ENCODE data around the gene FAM168A.

FAM168A gene

GRCh38 chr11:73637012-73637411 lies 39.1 kb upstream of the FAM168A start:
- H3K4me3 ChIP-seq (ENCODE audit: low read length): no peak overlapping the region
- DNase-seq (ENCODE audit: low read depth): no peak
- TF ChIP-seq CTCF (IDR thresholded peaks at IDR 0.05; ENCODE audit: insufficient read depth, low read depth, low read length, missing control alignments): no peak

GRCh38 chr11:73636249-73636648 lies 38.3 kb upstream of the FAM168A start:
- no peak overlapping the region for H3K4me3 ChIP-seq (ENCODE audit: low read length)
- TF ChIP-seq CTCF (IDR thresholded peaks at IDR 0.05; ENCODE audit: insufficient read depth, low read depth, low read length, missing control alignments): no peak
- DNase-seq (ENCODE audit: low read depth): no peak

- DNase-seq (ENCODE audit: low read depth): no peak
- no peak overlapping the region for H3K4me3 ChIP-seq (ENCODE audit: low read length)
- no peak for TF ChIP-seq CTCF (IDR thresholded peaks at IDR 0.05; ENCODE audit: insufficient read depth, low read depth, low read length, missing control alignments)
Measured at GRCh38 chr11:73635721-73636120, 37.8 kb upstream of the FAM168A start.

GRCh38 chr11:73633999-73634398 lies 36.1 kb upstream of the FAM168A start:
- TF ChIP-seq CTCF (IDR thresholded peaks at IDR 0.05; ENCODE audit: insufficient read depth, low read depth, low read length, missing control alignments): no peak
- no peak overlapping the region for H3K4me3 ChIP-seq (ENCODE audit: low read length)
- no peak for DNase-seq (ENCODE audit: low read depth)

- H3K4me3 ChIP-seq (ENCODE audit: low read length): no peak overlapping the region
- DNase-seq (ENCODE audit: low read depth): no peak
- no peak for TF ChIP-seq CTCF (IDR thresholded peaks at IDR 0.05; ENCODE audit: insufficient read depth, low read depth, low read length, missing control alignments)
Measured at GRCh38 chr11:73632996-73633395, 35.1 kb upstream of the FAM168A start.

GRCh38 chr11:73629907-73630306 lies 32.0 kb upstream of the FAM168A start:
- no peak for DNase-seq (ENCODE audit: low read depth)
- H3K4me3 ChIP-seq (ENCODE audit: low read length): no peak overlapping the region
- TF ChIP-seq CTCF (IDR thresholded peaks at IDR 0.05; ENCODE audit: insufficient read depth, low read depth, low read length, missing control alignments): no peak

- TF ChIP-seq CTCF (IDR thresholded peaks at IDR 0.05; ENCODE audit: insufficient read depth, low read depth, low read length, missing control alignments): peak; percentile 95
- H3K4me3 ChIP-seq (ENCODE audit: low read length): no peak overlapping the region
- peak; percentile 79 for DNase-seq (ENCODE audit: low read depth)
Measured at GRCh38 chr11:73625696-73626318, 27.9 kb upstream of the FAM168A start.

Measured in epithelial cell of esophagus (primary cell).